Testis (tissue), 3 donors: ENCODE results near the gene OPA3. TPM values are rescaled to one million over a fixed set of nuclear protein-coding genes. Genes with fewer than 3 reads are reported as not detected.

ENCODE experiments used
- DNase-seq: peaks from one replicate; pipeline ENCODE4 v3.0.0-alpha.2; 2019
- H3K27ac ChIP-seq, 2 donors: fragments of 200-600 bp; sonication (generic); one replicate each; pipeline ENCODE4 v1.5.1; 2019
- H3K27me3 ChIP-seq: fragments of 200-600 bp; sonication (generic); one replicate; pipeline ENCODE4 v1.5.1; 2019
- H3K36me3 ChIP-seq: fragments of 200-600 bp; sonication (generic); one replicate; pipeline ENCODE4 v1.5.1; 2017; ENCODE audit warnings: low read depth; ENCODE audit errors: missing control alignments
- H3K4me1 ChIP-seq: fragments of 200-600 bp; sonication (generic); one replicate; pipeline ENCODE4 v1.5.1; 2019
- H3K4me3 ChIP-seq, 2 donors: fragments of 200-600 bp; sonication (generic); one replicate each; pipeline ENCODE4 v1.5.1; 2017 to 2019
- H3K9me3 ChIP-seq: fragments of 200-600 bp; sonication (generic); one replicate; pipeline ENCODE4 v1.5.1; 2017
- CTCF ChIP-seq, 3 experiments: fragments of 450-650 bp in 2 of 3; fragments of 200-600 bp in 1 of 3; sonication (generic) in 1 of 3; IDR thresholded peaks; one replicate each; pipeline ENCODE4 v1.5.1; 2016 to 2019; ENCODE audit warnings: antibody characterized with exemption in 3 of 3, mild to moderate bottlenecking in 2 of 3, moderate library complexity in 1 of 3
- POLR2A ChIP-seq: fragments of 450-650 bp; IDR thresholded peaks from one replicate; pipeline ENCODE4 v1.6.1; 2017; ENCODE audit warnings: antibody characterized with exemption, mild to moderate bottlenecking, moderate library complexity
- WGBS, 2 donors: methylation state at CpG; one replicate each; pipeline ENCODE4 v1.1.5; 2018; 5-methylcytosine and 5-hydroxymethylcytosine counted together
- intact Hi-C: fragments of 100-400 bp; cut with DNase I; formaldehyde crosslinking; loops from one replicate; pipeline ENCODE4 v1.15.1; 2023; ENCODE audit warnings: low total_unique reads
- polyA plus RNA-seq: library from polyadenylated mRNA; stranded (reverse); fragments of 350-450 nt; fragmentation: Illumina TruSeq; extraction: RNeasy Lipid Tissue Mini Kit (QIAGEN cat#74804); gene quantifications from one replicate; pipeline ENCODE4 v1.2.3, GENCODE V29; 2014; ENCODE audit warnings: low read depth, low replicate concordance; ENCODE audit not compliant: insufficient read depth
- total RNA-seq, 2 donors: library from RNA; depleted of rRNA; stranded (reverse); fragments of >200 nt; gene quantifications; one replicate each; pipeline ENCODE4 v1.2.3, GENCODE V29; 2016

Gene OPA3
- total and polyA plus RNA-seq, 3 donors from 2014 or later = 18.3 to 20.9 (median 19.3) TPM

GRCh38 chr19:45494261-45494916 is 90.2 kb downstream of the OPA3 start:
- intact Hi-C loops = no loop called here
- no peak overlapping the region for H3K4me3 ChIP-seq
- no peaks in the 10 kb centered on the region for H3K36me3 ChIP-seq
- H3K27me3 ChIP-seq = no peaks in the 10 kb centered on the region
- no peak for DNase-seq
- 54 to 84% methylated on average over 8 to 39 of the region's 39 CpGs for WGBS, 2 donors
- TF ChIP-seq CTCF (IDR thresholded peaks at IDR 0.05) (no peak), POLR2A (no peak)
- peaks cover 6% of the 10 kb centered on the region for H3K4me1 ChIP-seq
- no peak overlapping the region for H3K27ac ChIP-seq
- no peaks in the 10 kb centered on the region for H3K9me3 ChIP-seq

DNA sequence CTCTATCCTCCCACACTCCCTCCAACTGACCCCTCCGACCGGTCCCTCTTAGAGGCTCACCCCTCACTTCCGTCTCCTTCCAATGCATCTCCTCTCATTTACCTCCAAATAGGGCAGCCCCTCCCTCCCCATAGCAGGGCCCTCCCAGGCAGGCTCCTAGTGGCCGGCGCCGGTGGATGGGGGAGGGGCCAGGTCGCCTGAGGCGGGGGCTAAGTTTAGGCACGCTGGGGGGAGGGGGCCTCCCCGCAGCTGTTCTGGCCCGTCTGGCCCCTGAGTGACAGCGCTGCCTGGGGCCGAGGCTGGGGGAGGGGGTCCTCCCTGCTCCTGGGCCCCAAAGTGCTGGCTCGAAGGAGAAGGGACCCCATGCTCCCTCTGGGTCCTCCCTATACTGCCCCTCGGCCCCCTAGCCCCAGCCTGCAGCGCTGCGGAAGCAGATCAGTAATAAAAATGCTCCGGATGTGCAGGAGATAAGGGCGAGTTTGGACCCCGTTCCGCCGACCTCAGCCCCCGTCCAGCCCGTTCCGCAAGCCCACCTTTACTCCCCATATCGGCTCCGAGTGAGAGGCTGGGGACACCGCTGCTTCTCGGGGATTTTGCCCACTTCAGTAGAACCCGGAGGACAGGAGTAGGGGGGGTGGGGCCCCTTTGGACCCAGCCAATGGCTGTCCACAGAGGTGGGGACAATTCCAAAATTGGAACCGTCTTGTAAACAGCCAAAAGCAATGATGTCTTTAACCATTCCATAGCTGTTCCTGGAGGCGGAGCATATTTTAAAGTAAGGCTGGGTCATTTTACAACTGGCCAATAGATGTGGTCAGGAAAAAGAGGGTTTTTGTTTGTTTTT is 91.8 kb downstream of the OPA3 start:
- Histone ChIP-seq H3K36me3 (no peaks in the 10 kb centered on the region), H3K4me1 (peaks cover 6% of the 10 kb centered on the region), H3K9me3 (no peaks in the 10 kb centered on the region), H3K4me3 (peak overlapping the region; percentile 43 to 56), H3K27ac (no peak overlapping the region), H3K27me3 (no peaks in the 10 kb centered on the region)
- no peak for DNase-seq
- intact Hi-C loops = no loop called here
- no peak for TF ChIP-seq CTCF (IDR thresholded peaks at IDR 0.05)
- TF ChIP-seq POLR2A = no peak
- WGBS, 2 donors = 5 to 8% methylated on average over 17 to 31 of the region's 32 CpGs

- Histone ChIP-seq H3K27me3 (no peaks in the 10 kb centered on the region), H3K4me1 (peaks cover 6% of the 10 kb centered on the region), H3K4me3 (no peak overlapping the region), H3K9me3 (no peaks in the 10 kb centered on the region), H3K36me3 (no peaks in the 10 kb centered on the region), H3K27ac (no peak overlapping the region)
- DNase-seq = no peak
- TF ChIP-seq CTCF (IDR thresholded peaks at IDR 0.05) (no peak), POLR2A (no peak)
- 60 to 90% methylated on average over 5 of the region's 5 CpGs for WGBS, 2 donors
- intact Hi-C loops = no loop called here
Observed at GRCh38 chr19:45492137-45492626, 92.4 kb downstream of the OPA3 start.

DNA sequence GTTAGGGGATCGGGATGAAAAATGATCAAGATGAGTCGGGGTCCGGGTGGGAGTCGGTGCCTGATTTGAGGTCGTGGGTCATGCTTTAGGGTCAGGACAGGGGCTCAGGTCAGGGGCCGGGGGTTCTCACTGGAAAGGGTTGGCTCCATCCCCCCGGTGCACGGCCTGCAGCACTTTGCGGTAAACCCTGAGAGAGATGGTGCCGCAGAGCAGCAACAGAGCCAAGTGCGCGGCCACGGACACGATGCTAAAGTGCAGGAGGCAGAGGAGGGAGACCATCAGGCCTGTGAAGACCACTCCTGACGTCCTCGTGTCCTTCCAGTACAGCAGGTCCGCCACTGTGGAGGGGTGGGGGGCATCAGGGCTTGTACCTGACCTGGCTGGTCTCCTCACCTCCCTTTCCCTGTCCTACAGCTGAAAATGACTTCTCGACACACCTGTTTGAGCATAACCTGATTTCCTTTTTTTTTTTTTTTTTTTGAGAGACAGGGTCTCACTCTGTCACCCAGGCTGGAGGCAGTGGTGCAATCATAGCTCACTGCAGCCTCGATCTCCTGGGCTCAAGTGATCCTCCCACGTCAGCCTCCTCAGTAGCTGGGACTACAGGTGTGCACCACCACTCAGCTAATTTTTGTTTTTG is 95.3 kb downstream of the OPA3 start:
- Histone ChIP-seq H3K9me3 (no peaks in the 10 kb centered on the region), H3K4me1 (peaks cover 10% of the 10 kb centered on the region), H3K36me3 (no peaks in the 10 kb centered on the region), H3K27me3 (no peaks in the 10 kb centered on the region), H3K4me3 (no peak overlapping the region), H3K27ac (no peak overlapping the region)
- TF ChIP-seq POLR2A = no peak
- no peak for TF ChIP-seq CTCF (IDR thresholded peaks at IDR 0.05)
- intact Hi-C loops = no loop called here
- no peak for DNase-seq
- 90% methylated on average over 20 of the region's 20 CpGs for WGBS, 2 donors
